BJ (cell line): Measurements from ENCODE around the gene KRTAP5-2. TPM values are rescaled to one million over a fixed set of nuclear protein-coding genes. Genes with fewer than 3 reads are reported as not detected.

Experiments
- CTCF ChIA-PET: fragments of 350-600 bp; formaldehyde crosslinking; extraction: SDS; loops from one replicate; lab custom pipeline; 2021; ENCODE audit warnings: antibody characterized with exemption, inconsistent platforms; lab: Yijun Ruan, JAX
- POLR2A ChIA-PET: fragments of 300-600 bp; sonication (Branson Sonifier 250); formaldehyde crosslinking; extraction: SDS; loops from one replicate; lab custom pipeline; 2021; ENCODE audit warnings: antibody characterized with exemption; lab: Charles Lee
- DNase-seq: peaks from one replicate; pipeline ENCODE4 v3.0.0-alpha.2; 2011; ENCODE audit warnings: low read depth
- H3K27me3 ChIP-seq: 2 replicates; pipeline ENCODE4 v1.6.0; 2011; ENCODE audit warnings: low read length; ENCODE audit not compliant: control insufficient read depth, insufficient read depth
- H3K36me3 ChIP-seq: 2 replicates; pipeline ENCODE4 v1.5.1; 2011; ENCODE audit warnings: low read length; ENCODE audit not compliant: control insufficient read depth, insufficient read depth
- H3K4me3 ChIP-seq: 2 replicates; pipeline ENCODE4 v1.5.1; 2011; ENCODE audit warnings: low read depth, mild to moderate bottlenecking, control low read depth, low read length
- polyA plus RNA-seq: library from polyadenylated mRNA; depleted of rRNA; stranded (reverse); fragments of >200 nt; gene quantifications from 2 replicates; pipeline ENCODE4 v1.2.3, GENCODE V29; 2011
- TF ChIP-seq, protein P1 (sequence below): IDR thresholded peaks from 2 replicates; pipeline ENCODE4 v1.5.1; 2011; ENCODE audit warnings: low read depth, mild to moderate bottlenecking, control low read depth, inconsistent platforms, low read length, moderate library complexity; ENCODE audit not compliant: insufficient read depth

Gene KRTAP5-2
- polyA plus RNA-seq, 1 experiment: not detected

DNA sequence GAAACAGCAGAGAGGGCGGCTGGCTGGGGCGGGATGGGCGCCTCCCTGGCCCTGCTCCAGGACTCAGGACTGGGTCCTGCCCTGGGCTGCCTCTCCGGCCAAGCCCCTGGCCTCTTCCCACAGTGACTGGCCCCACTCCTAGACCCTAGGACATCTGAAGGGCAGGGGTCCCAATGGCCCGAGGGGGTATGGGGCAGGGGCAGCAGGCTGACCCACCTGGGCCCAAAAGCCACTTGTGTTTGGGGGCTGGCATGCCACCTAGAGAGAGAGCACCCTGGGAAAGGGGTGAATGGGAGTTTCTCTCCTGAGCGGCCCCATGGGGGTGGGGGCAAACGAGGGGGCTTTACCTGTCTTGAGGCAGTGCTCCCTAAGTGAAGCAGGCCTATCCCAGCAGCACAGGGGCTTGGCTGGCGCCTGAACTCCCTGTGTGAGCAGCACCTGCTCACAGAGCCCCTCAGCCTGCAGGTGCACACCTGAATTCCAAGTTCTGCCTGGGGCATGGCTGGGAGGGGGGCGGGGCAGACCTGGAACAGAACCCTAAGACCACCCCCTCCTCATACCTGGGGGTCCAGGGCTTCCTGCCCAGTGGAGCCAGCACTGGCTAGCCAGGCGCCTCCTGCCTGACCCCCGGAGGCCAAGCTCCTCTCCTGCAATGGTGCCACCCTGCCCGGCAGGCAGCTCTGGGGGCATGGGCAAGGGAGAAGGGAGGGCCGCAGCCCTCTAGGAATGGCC lies 42.9 kb downstream of the KRTAP5-2 start:
- POLR2A ChIA-PET: no interaction called here

GRCh38 chr11:1553808-1554594 lies 44.1 kb downstream of the KRTAP5-2 start:
- ChIA-PET POLR2A (no interaction called here), CTCF (interaction anchor here (1.5 to 2.6 kb wide), 2 partner anchors 13 to 21 kb away, joined by 5 to 22 read pairs; no protein-coding TSS in a partner anchor)
- peaks cover 1% of the 10 kb centered on the region; the same call in 1 of the 2 replicates for H3K36me3 ChIP-seq
- peaks cover 2% of the 10 kb centered on the region; the same call in 1 of the 2 replicates for H3K27me3 ChIP-seq
- TF ChIP-seq, protein P1, sequence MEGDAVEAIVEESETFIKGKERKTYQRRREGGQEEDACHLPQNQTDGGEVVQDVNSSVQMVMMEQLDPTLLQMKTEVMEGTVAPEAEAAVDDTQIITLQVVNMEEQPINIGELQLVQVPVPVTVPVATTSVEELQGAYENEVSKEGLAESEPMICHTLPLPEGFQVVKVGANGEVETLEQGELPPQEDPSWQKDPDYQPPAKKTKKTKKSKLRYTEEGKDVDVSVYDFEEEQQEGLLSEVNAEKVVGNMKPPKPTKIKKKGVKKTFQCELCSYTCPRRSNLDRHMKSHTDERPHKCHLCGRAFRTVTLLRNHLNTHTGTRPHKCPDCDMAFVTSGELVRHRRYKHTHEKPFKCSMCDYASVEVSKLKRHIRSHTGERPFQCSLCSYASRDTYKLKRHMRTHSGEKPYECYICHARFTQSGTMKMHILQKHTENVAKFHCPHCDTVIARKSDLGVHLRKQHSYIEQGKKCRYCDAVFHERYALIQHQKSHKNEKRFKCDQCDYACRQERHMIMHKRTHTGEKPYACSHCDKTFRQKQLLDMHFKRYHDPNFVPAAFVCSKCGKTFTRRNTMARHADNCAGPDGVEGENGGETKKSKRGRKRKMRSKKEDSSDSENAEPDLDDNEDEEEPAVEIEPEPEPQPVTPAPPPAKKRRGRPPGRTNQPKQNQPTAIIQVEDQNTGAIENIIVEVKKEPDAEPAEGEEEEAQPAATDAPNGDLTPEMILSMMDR: no peak
- no peak for DNase-seq
- no peak overlapping the region for H3K4me3 ChIP-seq

More for the DNA sequence above, 42.9 kb downstream of the KRTAP5-2 start:
- Histone ChIP-seq H3K36me3 (peaks cover 1% of the 10 kb centered on the region; the same call in 1 of the 2 replicates), H3K4me3 (no peak overlapping the region), H3K27me3 (no peaks in the 10 kb centered on the region; the same call in 1 of the 2 replicates)
- TF ChIP-seq, protein P1: no peak
- CTCF ChIA-PET: interaction anchor here (1.0 to 6.5 kb wide), 3 partner anchors 9 to 40 kb away, joined by 3 to 62 read pairs (median 8); no protein-coding TSS in a partner anchor
- DNase-seq: no peak

DNA sequence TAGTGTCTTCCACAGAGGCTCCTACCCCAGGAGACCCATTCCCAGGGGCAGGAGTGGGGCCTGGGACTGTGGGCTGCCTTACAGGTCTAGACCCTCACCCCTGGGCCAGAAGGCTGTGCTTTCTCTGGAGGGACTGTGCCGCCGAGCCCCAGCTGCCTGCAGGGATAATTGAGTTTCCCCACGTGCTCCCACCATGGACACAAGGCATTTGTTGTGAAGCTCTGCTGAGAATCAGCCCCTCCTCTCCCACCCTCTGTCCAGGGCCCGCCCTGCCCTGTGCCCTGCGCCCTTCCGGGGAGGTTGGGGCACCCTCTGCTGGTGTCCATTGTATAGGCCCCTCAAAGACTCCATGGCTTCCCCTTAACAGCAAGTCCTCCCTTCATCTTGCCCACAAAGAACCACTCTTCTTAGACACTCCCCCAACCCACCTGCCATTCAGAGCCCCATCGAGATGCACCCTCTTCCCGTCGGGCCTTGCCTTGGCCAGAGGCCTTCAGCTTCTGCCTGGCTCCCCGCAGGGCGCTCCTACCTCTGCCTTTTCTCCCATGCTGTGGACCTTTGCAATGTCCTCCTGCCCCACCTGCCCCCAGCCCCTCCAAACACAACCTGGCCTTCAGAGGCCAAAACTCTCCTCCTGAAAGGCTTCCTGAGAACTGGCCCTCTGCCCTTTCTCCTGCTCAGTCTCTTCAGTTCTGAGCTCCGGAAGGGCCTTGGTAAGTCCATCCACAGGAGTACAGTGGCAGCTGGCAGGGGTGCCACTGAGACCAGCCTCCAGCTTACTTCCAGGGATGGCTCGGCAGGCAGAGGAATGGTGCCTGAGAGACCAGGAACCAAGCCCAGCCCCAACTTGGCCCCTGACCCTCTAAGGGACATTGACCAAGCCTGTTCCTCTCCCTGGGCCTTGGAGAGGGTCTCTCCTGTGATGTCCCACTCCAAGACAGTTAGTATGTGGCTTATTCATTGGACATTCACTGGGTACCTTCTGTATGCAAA lies 48.5 kb downstream of the KRTAP5-2 start:
- CTCF ChIA-PET: interaction anchor here (1.3 to 10.5 kb wide), 3 partner anchors 9 to 46 kb away, joined by 3 to 301 read pairs (median 29); partner anchors contain the start of gene DUSP8
- TF ChIP-seq, protein P1: no peak
- peaks cover 20% of the 10 kb centered on the region for H3K27me3 ChIP-seq
- H3K36me3 ChIP-seq: no peaks in the 10 kb centered on the region
- no peak for DNase-seq
- POLR2A ChIA-PET: no interaction called here
- no peak overlapping the region for H3K4me3 ChIP-seq

DNA sequence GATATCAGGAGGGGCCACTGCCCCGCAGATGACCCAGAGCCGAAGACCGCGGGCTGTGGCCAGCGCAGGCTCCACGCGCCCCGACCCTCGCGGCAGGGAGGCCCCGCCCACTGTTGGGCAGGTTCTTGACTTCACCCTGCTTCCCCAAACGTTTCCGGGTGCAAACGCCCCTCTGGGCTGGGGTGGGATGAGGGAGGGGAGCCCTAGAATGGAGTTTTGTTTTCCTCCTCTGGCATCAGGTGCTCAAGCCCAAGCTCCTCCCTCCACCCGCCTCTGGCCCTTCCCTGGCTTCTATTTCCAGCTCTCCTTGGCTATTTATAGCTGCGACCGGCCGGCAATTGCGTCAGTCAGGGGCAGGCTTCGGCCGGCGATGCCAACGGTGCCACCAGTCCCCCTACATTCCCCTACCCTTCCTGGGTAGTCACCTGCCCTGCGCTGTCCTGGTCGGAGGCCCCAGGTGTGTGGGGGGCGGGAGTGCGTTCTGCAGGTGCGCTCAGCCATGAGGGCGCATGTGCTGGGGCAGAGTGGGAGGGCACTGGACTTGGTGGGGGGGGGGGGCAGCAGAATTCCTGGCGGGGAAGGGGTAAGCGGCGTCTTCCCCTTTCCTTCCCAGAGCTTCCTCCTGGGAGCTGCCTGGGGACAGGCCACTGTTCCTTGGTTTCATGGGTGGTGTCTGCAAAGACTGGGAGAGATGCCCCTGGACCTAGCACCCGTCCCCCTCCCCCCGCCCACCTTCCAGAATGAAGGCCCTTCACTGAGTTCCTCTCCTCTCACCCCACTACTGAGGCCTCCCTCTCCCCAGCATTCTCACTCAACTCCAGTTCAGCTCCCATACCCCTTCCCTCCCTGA lies 49.6 kb downstream of the KRTAP5-2 start:
- TF ChIP-seq, protein P1: no peak
- H3K4me3 ChIP-seq: peak overlapping the region; percentile 16
- peaks cover 30% of the 10 kb centered on the region for H3K27me3 ChIP-seq
- no peaks in the 10 kb centered on the region for H3K36me3 ChIP-seq
- CTCF ChIA-PET: interaction anchor here (0.7 to 10.5 kb wide), 7 partner anchors 10 to 87 kb away, joined by 3 to 301 read pairs (median 4); partner anchors contain the start of gene DUSP8
- no peak for DNase-seq
- POLR2A ChIA-PET: no interaction called here
